ENCODE measurements around the gene UNC5A. TPM values are rescaled to one million over a fixed set of nuclear protein-coding genes. Genes with fewer than 3 reads are reported as not detected.

UNC5A gene
- total RNA-seq, 4 donors from 2014 or later, result 0.48 TPM; not detected in 3

DNA sequence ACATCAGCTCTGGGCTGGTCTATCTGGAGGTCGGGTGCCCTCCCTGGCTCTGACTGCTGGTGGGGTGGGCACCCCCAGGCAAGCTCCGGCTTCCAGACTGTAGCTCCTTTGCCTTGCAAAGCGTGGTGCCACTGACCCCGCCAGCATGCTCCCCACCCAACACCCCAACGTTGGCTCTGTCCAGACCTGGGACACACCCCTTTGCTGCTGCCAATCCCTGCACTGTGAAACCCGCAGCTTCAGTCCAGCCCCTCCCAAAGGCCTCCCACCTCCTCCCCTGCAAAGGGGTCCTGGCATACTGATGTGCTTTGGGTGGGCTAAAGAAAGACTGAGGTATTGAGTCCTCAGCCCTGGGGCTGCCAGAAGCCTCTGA is 3.9 kb downstream of the UNC5A start:
- intact Hi-C loops (cut with DNase I; ENCODE audit: low total_unique reads), result no loop called here
- TF ChIP-seq, protein P1, sequence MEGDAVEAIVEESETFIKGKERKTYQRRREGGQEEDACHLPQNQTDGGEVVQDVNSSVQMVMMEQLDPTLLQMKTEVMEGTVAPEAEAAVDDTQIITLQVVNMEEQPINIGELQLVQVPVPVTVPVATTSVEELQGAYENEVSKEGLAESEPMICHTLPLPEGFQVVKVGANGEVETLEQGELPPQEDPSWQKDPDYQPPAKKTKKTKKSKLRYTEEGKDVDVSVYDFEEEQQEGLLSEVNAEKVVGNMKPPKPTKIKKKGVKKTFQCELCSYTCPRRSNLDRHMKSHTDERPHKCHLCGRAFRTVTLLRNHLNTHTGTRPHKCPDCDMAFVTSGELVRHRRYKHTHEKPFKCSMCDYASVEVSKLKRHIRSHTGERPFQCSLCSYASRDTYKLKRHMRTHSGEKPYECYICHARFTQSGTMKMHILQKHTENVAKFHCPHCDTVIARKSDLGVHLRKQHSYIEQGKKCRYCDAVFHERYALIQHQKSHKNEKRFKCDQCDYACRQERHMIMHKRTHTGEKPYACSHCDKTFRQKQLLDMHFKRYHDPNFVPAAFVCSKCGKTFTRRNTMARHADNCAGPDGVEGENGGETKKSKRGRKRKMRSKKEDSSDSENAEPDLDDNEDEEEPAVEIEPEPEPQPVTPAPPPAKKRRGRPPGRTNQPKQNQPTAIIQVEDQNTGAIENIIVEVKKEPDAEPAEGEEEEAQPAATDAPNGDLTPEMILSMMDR (IDR thresholded peaks at IDR 0.05), result no peak
- no peak for TF ChIP-seq POLR2A (IDR thresholded peaks at IDR 0.05)
- DNase-seq, result no peak
- Histone ChIP-seq H3K27ac (no peak overlapping the region), H3K9me3 (no peaks in the 10 kb centered on the region), H3K27me3 (peaks cover 0 to 16% of the 10 kb centered on the region in 2 donors), H3K4me1 (peaks cover 0 to 15% of the 10 kb centered on the region in 2 donors), H3K36me3 (no peaks in the 10 kb centered on the region), H3K4me3 (no peak overlapping the region)

- TF ChIP-seq, protein P1 (IDR thresholded peaks at IDR 0.05), result no peak
- no peak for TF ChIP-seq POLR2A (IDR thresholded peaks at IDR 0.05)
- H3K9me3 ChIP-seq, result no peaks in the 10 kb centered on the region
- no peaks in the 10 kb centered on the region for H3K36me3 ChIP-seq
- peaks cover 0 to 10% of the 10 kb centered on the region in 2 donors for H3K4me1 ChIP-seq
- intact Hi-C loops (cut with DNase I; ENCODE audit: low total_unique reads), result no loop called here
- no peak for DNase-seq
- H3K27ac ChIP-seq, result no peak overlapping the region
- H3K4me3 ChIP-seq, result no peak overlapping the region
- peaks cover 0 to 18% of the 10 kb centered on the region in 2 donors for H3K27me3 ChIP-seq
These were observed 4.6 kb downstream of the UNC5A start for GRCh38 chr5:176814836-176815438.

GRCh38 chr5:176816043-176816745 is 5.8 kb downstream of the UNC5A start:
- H3K4me3 ChIP-seq, result no peak overlapping the region
- intact Hi-C loops (cut with DNase I; ENCODE audit: low total_unique reads), result no loop called here
- no peak overlapping the region for H3K27ac ChIP-seq
- H3K36me3 ChIP-seq, result no peaks in the 10 kb centered on the region
- peaks cover 0 to 18% of the 10 kb centered on the region in 2 donors for H3K27me3 ChIP-seq
- TF ChIP-seq, protein P1 (IDR thresholded peaks at IDR 0.05), result no peak
- TF ChIP-seq POLR2A (IDR thresholded peaks at IDR 0.05), result no peak
- H3K9me3 ChIP-seq, result no peaks in the 10 kb centered on the region
- no peak for DNase-seq
- peaks cover 0 to 6% of the 10 kb centered on the region in 2 donors for H3K4me1 ChIP-seq

- Histone ChIP-seq H3K36me3 (no peaks in the 10 kb centered on the region), H3K9me3 (no peaks in the 10 kb centered on the region), H3K4me3 (no peak overlapping the region), H3K27me3 (peaks cover 0 to 18% of the 10 kb centered on the region in 2 donors), H3K4me1 (peaks cover 0 to 6% of the 10 kb centered on the region in 2 donors), H3K27ac (no peak overlapping the region)
- intact Hi-C loops (cut with DNase I; ENCODE audit: low total_unique reads), result no loop called here
- TF ChIP-seq POLR2A (IDR thresholded peaks at IDR 0.05), result no peak
- TF ChIP-seq, protein P1 (IDR thresholded peaks at IDR 0.05), result no peak
- no peak for DNase-seq
These were observed 6.5 kb downstream of the UNC5A start for GRCh38 chr5:176816791-176817347.

- H3K36me3 ChIP-seq, result no peaks in the 10 kb centered on the region
- H3K27me3 ChIP-seq, result peaks cover 0 to 18% of the 10 kb centered on the region in 2 donors
- intact Hi-C loops (cut with DNase I; ENCODE audit: low total_unique reads), result no loop called here
These were observed 7.0 kb downstream of the UNC5A start for GRCh38 chr5:176817369-176817840.

More at GRCh38 chr5:176817369-176817840, 7.0 kb downstream of the UNC5A start:
- no peak overlapping the region for H3K27ac ChIP-seq
- DNase-seq, result no peak
- H3K4me1 ChIP-seq, result peaks cover 0 to 6% of the 10 kb centered on the region in 2 donors
- no peak overlapping the region for H3K4me3 ChIP-seq
- no peaks in the 10 kb centered on the region for H3K9me3 ChIP-seq
- TF ChIP-seq, protein P1 (IDR thresholded peaks at IDR 0.05), result no peak
- no peak for TF ChIP-seq POLR2A (IDR thresholded peaks at IDR 0.05)

Data from uterus (tissue), 4 donors.